ENCODE data around the gene LDLRAD4.

Gene LDLRAD4

GRCh38 chr18:13390711-13391110, 172.2 kb downstream of the LDLRAD4 start:
- no peak overlapping the region for H3K9ac ChIP-seq
- no peak overlapping the region for H2AFZ ChIP-seq
- no peaks in the 10 kb centered on the region for H3K36me3 ChIP-seq (ENCODE audit: control insufficient read depth, insufficient read depth, low read length)
- no peaks in the 10 kb centered on the region for H3K9me3 ChIP-seq (ENCODE audit: control insufficient read depth, low read length)
- H3K4me1 ChIP-seq = peaks cover 3% of the 10 kb centered on the region
- TF ChIP-seq, protein P1, sequence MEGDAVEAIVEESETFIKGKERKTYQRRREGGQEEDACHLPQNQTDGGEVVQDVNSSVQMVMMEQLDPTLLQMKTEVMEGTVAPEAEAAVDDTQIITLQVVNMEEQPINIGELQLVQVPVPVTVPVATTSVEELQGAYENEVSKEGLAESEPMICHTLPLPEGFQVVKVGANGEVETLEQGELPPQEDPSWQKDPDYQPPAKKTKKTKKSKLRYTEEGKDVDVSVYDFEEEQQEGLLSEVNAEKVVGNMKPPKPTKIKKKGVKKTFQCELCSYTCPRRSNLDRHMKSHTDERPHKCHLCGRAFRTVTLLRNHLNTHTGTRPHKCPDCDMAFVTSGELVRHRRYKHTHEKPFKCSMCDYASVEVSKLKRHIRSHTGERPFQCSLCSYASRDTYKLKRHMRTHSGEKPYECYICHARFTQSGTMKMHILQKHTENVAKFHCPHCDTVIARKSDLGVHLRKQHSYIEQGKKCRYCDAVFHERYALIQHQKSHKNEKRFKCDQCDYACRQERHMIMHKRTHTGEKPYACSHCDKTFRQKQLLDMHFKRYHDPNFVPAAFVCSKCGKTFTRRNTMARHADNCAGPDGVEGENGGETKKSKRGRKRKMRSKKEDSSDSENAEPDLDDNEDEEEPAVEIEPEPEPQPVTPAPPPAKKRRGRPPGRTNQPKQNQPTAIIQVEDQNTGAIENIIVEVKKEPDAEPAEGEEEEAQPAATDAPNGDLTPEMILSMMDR (IDR thresholded peaks at IDR 0.05) = no peak
- no peak overlapping the region for H3K4me2 ChIP-seq (ENCODE audit: low read length)
- no peak overlapping the region for H3K4me3 ChIP-seq (ENCODE audit: low read depth, low read length)
- no peaks in the 10 kb centered on the region for H3K27me3 ChIP-seq (ENCODE audit: control insufficient read depth, insufficient read depth, low read length)
- no peaks in the 10 kb centered on the region for H3K79me2 ChIP-seq
- no peak overlapping the region for H3K27ac ChIP-seq

DNA sequence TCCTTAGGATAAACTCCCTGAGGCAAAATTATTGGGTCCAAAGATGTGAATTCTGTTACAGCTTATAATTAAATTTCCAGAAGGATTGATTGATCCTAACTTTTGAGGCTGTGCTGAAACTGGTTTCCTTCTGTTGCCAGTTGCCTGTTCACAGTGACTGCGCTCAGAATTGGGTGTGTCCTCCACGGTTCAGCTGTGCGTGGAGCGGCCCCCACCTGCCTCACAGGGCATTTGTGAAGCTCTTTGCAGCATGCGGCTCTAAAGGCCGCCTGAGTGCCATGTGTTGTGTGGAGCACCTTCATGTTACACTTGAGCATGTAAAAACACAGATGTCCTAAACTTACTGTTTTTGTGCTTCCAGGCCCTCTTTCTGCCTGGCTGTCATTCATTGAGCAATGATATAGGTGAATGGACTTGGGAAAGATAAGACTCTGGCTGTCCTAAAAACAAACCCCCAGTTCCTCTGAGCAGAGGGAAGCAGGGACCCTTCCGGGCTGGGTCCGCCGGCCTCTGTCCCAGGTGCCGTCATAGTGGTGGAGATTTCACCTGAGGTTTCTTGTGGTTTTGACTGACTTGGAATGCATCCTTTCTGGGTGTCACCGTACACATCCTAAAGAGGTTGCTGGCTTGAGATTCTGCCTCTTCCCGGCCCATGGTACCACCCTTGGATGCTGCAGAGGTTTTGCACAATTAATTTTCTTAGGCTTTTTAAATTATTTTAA, 173.6 kb downstream of the LDLRAD4 start:
- Histone ChIP-seq H3K4me2 (ENCODE audit: low read length) (no peak overlapping the region), H3K4me3 (ENCODE audit: low read depth, low read length) (no peak overlapping the region), H3K9ac (no peak overlapping the region), H3K27me3 (ENCODE audit: control insufficient read depth, insufficient read depth, low read length) (no peaks in the 10 kb centered on the region), H2AFZ (no peak overlapping the region), H3K36me3 (ENCODE audit: control insufficient read depth, insufficient read depth, low read length) (no peaks in the 10 kb centered on the region), H3K79me2 (no peaks in the 10 kb centered on the region), H3K4me1 (peaks cover 3% of the 10 kb centered on the region), H3K9me3 (ENCODE audit: control insufficient read depth, low read length) (no peaks in the 10 kb centered on the region), H3K27ac (no peak overlapping the region)
- TF ChIP-seq, protein P1 (IDR thresholded peaks at IDR 0.05) = no peak

GRCh38 chr18:13392899-13393298, 174.3 kb downstream of the LDLRAD4 start:
- H3K9ac ChIP-seq = no peak overlapping the region
- H3K4me3 ChIP-seq (ENCODE audit: low read depth, low read length) = no peak overlapping the region
- no peaks in the 10 kb centered on the region for H3K36me3 ChIP-seq (ENCODE audit: control insufficient read depth, insufficient read depth, low read length)
- no peak overlapping the region for H3K27ac ChIP-seq
- no peaks in the 10 kb centered on the region for H3K27me3 ChIP-seq (ENCODE audit: control insufficient read depth, insufficient read depth, low read length)
- H2AFZ ChIP-seq = no peak overlapping the region
- H3K4me2 ChIP-seq (ENCODE audit: low read length) = no peak overlapping the region
- peaks cover 3% of the 10 kb centered on the region for H3K4me1 ChIP-seq
- no peaks in the 10 kb centered on the region for H3K79me2 ChIP-seq
- TF ChIP-seq, protein P1 (IDR thresholded peaks at IDR 0.05) = no peak
- no peaks in the 10 kb centered on the region for H3K9me3 ChIP-seq (ENCODE audit: control insufficient read depth, low read length)

- TF ChIP-seq, protein P1 (IDR thresholded peaks at IDR 0.05) = no peak
- Histone ChIP-seq H3K4me1 (peaks cover 3% of the 10 kb centered on the region), H3K79me2 (no peaks in the 10 kb centered on the region), H2AFZ (no peak overlapping the region), H3K27ac (no peak overlapping the region), H3K27me3 (ENCODE audit: control insufficient read depth, insufficient read depth, low read length) (no peaks in the 10 kb centered on the region), H3K4me2 (ENCODE audit: low read length) (no peak overlapping the region), H3K36me3 (ENCODE audit: control insufficient read depth, insufficient read depth, low read length) (no peaks in the 10 kb centered on the region), H3K4me3 (ENCODE audit: low read depth, low read length) (no peak overlapping the region), H3K9me3 (ENCODE audit: control insufficient read depth, low read length) (no peaks in the 10 kb centered on the region), H3K9ac (no peak overlapping the region)
Measured at GRCh38 chr18:13393338-13393737, 174.8 kb downstream of the LDLRAD4 start.

GRCh38 chr18:13394801-13395200, 176.2 kb downstream of the LDLRAD4 start:
- Histone ChIP-seq H3K9ac (no peak overlapping the region), H3K27me3 (ENCODE audit: control insufficient read depth, insufficient read depth, low read length) (no peaks in the 10 kb centered on the region), H3K79me2 (no peaks in the 10 kb centered on the region), H3K4me3 (ENCODE audit: low read depth, low read length) (no peak overlapping the region), H3K4me1 (peaks cover 3% of the 10 kb centered on the region), H3K27ac (no peak overlapping the region), H2AFZ (no peak overlapping the region), H3K9me3 (ENCODE audit: control insufficient read depth, low read length) (no peaks in the 10 kb centered on the region), H3K4me2 (ENCODE audit: low read length) (no peak overlapping the region), H3K36me3 (ENCODE audit: control insufficient read depth, insufficient read depth, low read length) (no peaks in the 10 kb centered on the region)
- TF ChIP-seq, protein P1 (IDR thresholded peaks at IDR 0.05) = no peak
